Breast epithelium (tissue), 4 donors: Measurements from ENCODE around the gene ZNF398. TPM values are rescaled to one million over a fixed set of nuclear protein-coding genes. Genes with fewer than 3 reads are reported as not detected.

ENCODE experiments used
- DNase-seq, 2 donors: peaks; one replicate each; pipeline ENCODE4 v3.0.0-alpha.2; 2019; ENCODE audit warnings: low spot score in 2 of 2
- H3K27ac ChIP-seq, 2 donors: fragments of 200-600 bp; sonication (generic) in 1 of 2; one replicate each; pipeline ENCODE4 v1.5.1; 2016 to 2019; ENCODE audit warnings: mild to moderate bottlenecking in 1 of 2
- H3K27me3 ChIP-seq, 2 donors: fragments of 200-600 bp; sonication (generic) in 1 of 2; one replicate each; pipeline versions ENCODE4 v1.5.1 to v1.6.0; 2017 to 2019; ENCODE audit warnings: control low read depth in 1 of 2, mild to moderate bottlenecking in 1 of 2
- H3K36me3 ChIP-seq: fragments of 200-600 bp; one replicate; pipeline ENCODE4 v1.5.1; 2019
- H3K4me1 ChIP-seq, 2 donors: fragments of 200-600 bp; sonication (generic); one replicate each; pipeline ENCODE4 v1.5.1; 2016 to 2019; ENCODE audit warnings: control low read depth in 1 of 2
- H3K4me3 ChIP-seq, 3 donors: fragments of 200-600 bp; sonication (generic); 1 replicate in 2 of 3; 2 replicates in 1 of 3; pipeline ENCODE4 v1.5.1; 2016 to 2019; ENCODE audit warnings: mild to moderate bottlenecking in 3 of 3, moderate library complexity in 2 of 3
- H3K9me3 ChIP-seq, 2 donors: fragments of 200-600 bp; sonication (generic) in 1 of 2; one replicate each; pipeline ENCODE4 v1.5.1; 2016 to 2019; ENCODE audit warnings: control low read depth in 1 of 2
- CTCF ChIP-seq, 3 donors: fragments of 450-650 bp; IDR thresholded peaks; one replicate each; pipeline ENCODE4 v1.5.1; 2016 to 2017; ENCODE audit warnings: antibody characterized with exemption in 3 of 3, mild to moderate bottlenecking in 3 of 3, moderate library complexity in 3 of 3
- POLR2A ChIP-seq: fragments of 450-650 bp; IDR thresholded peaks from one replicate; pipeline ENCODE4 v1.6.1; 2016; ENCODE audit warnings: antibody characterized with exemption, mild to moderate bottlenecking, moderate library complexity
- POLR2AphosphoS5 ChIP-seq, 3 donors: sonication (generic); formaldehyde crosslinking; IDR thresholded peaks; one replicate each; pipeline ENCODE4 v1.6.1; 2017; ENCODE audit warnings: antibody characterized with exemption in 3 of 3
- intact Hi-C: fragments of 100-400 bp; cut with DNase I; formaldehyde crosslinking; loops from one replicate; pipeline ENCODE4 v1.15.1; 2023; ENCODE audit warnings: low total_unique reads
- total RNA-seq, 3 donors: library from RNA; depleted of rRNA; stranded (reverse); fragments of >200 nt; gene quantifications; one replicate each; pipeline ENCODE4 v1.1.0, GENCODE V29; 2016

The ZNF398 gene
- total RNA-seq, 3 donors from 2014 or later: 17.3 to 25.9 (median 22.9) TPM

- H3K27me3 ChIP-seq: no peaks in the 10 kb centered on the region
- TF ChIP-seq POLR2A (peak; percentile 96), POLR2AphosphoS5 (IDR thresholded peaks at IDR 0.05) (peak; percentile 86 to 94 (median 88)), CTCF (IDR thresholded peaks at IDR 0.05) (peak; percentile 98)
- H3K9me3 ChIP-seq: peaks cover 0 to 8% of the 10 kb centered on the region in 2 donors
- peak; percentile 89 to 90 for DNase-seq
- peak within 1 kb of the TSS; percentile 92 to 95 for H3K27ac ChIP-seq
- no peaks in the 10 kb centered on the region for H3K4me1 ChIP-seq
- H3K36me3 ChIP-seq: no peaks in the 10 kb centered on the region
- peak within 1 kb of the TSS; percentile 83 to 95 (median 87) for H3K4me3 ChIP-seq
- intact Hi-C loops: no loop called here
These were observed 21.2 kb upstream of the ZNF398 start, which contains the start of gene ZNF425 for GRCh38 chr7:149125863-149126661. ZNF425 (minus strand) TSS chr7:149126324; CDS start chr7:149126213, 111 bp downstream.

- no peaks in the 10 kb centered on the region for H3K27me3 ChIP-seq
- H3K27ac ChIP-seq: peak overlapping the region; percentile 92 to 95
- H3K4me3 ChIP-seq: peak overlapping the region; percentile 83 to 95 (median 87)
- H3K9me3 ChIP-seq: peaks cover 0 to 9% of the 10 kb centered on the region in 2 donors
- H3K4me1 ChIP-seq: no peaks in the 10 kb centered on the region
- H3K36me3 ChIP-seq: no peaks in the 10 kb centered on the region
- intact Hi-C loops: no loop called here
- TF ChIP-seq CTCF (IDR thresholded peaks at IDR 0.05): no peak
- no peak for TF ChIP-seq POLR2AphosphoS5 (IDR thresholded peaks at IDR 0.05)
- no peak for TF ChIP-seq POLR2A
- DNase-seq: no peak
These were observed 20.5 kb upstream of the ZNF398 start for GRCh38 chr7:149126662-149127266.

GRCh38 chr7:149130572-149131198 lies 16.6 kb upstream of the ZNF398 start:
- Histone ChIP-seq H3K4me3 (no peak overlapping the region), H3K27me3 (no peaks in the 10 kb centered on the region), H3K36me3 (no peaks in the 10 kb centered on the region), H3K9me3 (peaks cover 0 to 9% of the 10 kb centered on the region in 2 donors), H3K4me1 (no peaks in the 10 kb centered on the region), H3K27ac (no peak overlapping the region)
- DNase-seq: no peak
- intact Hi-C loops: no loop called here
- TF ChIP-seq POLR2AphosphoS5 (IDR thresholded peaks at IDR 0.05) (no peak), POLR2A (no peak), CTCF (IDR thresholded peaks at IDR 0.05) (no peak)

- intact Hi-C loops: no loop called here
- Histone ChIP-seq H3K4me3 (no peak overlapping the region), H3K9me3 (peaks cover 0 to 9% of the 10 kb centered on the region in 2 donors), H3K27ac (no peak overlapping the region), H3K27me3 (no peaks in the 10 kb centered on the region), H3K36me3 (no peaks in the 10 kb centered on the region), H3K4me1 (no peaks in the 10 kb centered on the region)
- DNase-seq: no peak
- no peak for TF ChIP-seq CTCF (IDR thresholded peaks at IDR 0.05)
- no peak for TF ChIP-seq POLR2AphosphoS5 (IDR thresholded peaks at IDR 0.05)
- no peak for TF ChIP-seq POLR2A
These were observed 14.1 kb upstream of the ZNF398 start for GRCh38 chr7:149133028-149133710.
